Endothelial cell of umbilical vein (primary cell): Measurements from ENCODE around the gene ADCY2. TPM values are rescaled to one million over a fixed set of nuclear protein-coding genes. Genes with fewer than 3 reads are reported as not detected.

ENCODE experiments used
- BruUV-seq: library from RNA; stranded (reverse); fragments of 400-500 nt; replicated peaks from 2 replicates; lab custom pipeline; 2021; lab: Mats Ljungman, UMichigan
- CTCF ChIA-PET: fragments of 300-600, 350-600 bp; sonication (Branson Sonifier 250); formaldehyde crosslinking; loops from one replicate; lab custom pipeline; 2021; ENCODE audit warnings: antibody characterized with exemption, inconsistent platforms; lab: Charles Lee
- POLR2A ChIA-PET: fragments of 300-600, 350-600 bp; sonication (Branson Sonifier 250); formaldehyde crosslinking; loops from one replicate; lab custom pipeline; 2021; ENCODE audit warnings: antibody characterized with exemption, inconsistent platforms; lab: Charles Lee
- DNase-seq: peaks from one replicate; pipeline ENCODE4 v3.0.0-alpha.2; 2011; ENCODE audit warnings: low read depth, low spot score
- FAIRE-seq: peaks from 2 replicates; lab custom pipeline; 2011; peaks lifted over from hg19 to GRCh38; lab: Jason Lieb, UNC
- H2AFZ ChIP-seq: 2 replicates; pipeline ENCODE4 v1.6.0; 2012; ENCODE audit warnings: low read depth, low read length, control low read depth, inconsistent platforms
- H3K27ac ChIP-seq: 2 replicates; pipeline ENCODE4 v1.5.1; 2011; ENCODE audit warnings: low read depth, mild to moderate bottlenecking, control low read depth, low read length, moderate library complexity; ENCODE audit not compliant: insufficient read depth
- H3K27me3 ChIP-seq, 2 experiments: 2 replicates each; pipeline versions ENCODE4 v1.6.0 to v1.6.1; 2011; ENCODE audit warnings: low read length in 2 of 2, mixed read lengths in 1 of 2; ENCODE audit not compliant: control insufficient read depth in 2 of 2, insufficient read depth in 2 of 2
- H3K36me3 ChIP-seq, 2 experiments: 2 replicates in 1 of 2; 3 replicates in 1 of 2; pipeline ENCODE4 v1.5.1; 2011; ENCODE audit warnings: low read length in 2 of 2, mild to moderate bottlenecking in 1 of 2, moderate library complexity in 1 of 2; ENCODE audit not compliant: control insufficient read depth in 2 of 2, insufficient read depth in 2 of 2; ENCODE audit errors: extremely low read depth in 1 of 2
- H3K4me1 ChIP-seq: 3 replicates; pipeline ENCODE4 v1.5.1; 2011; ENCODE audit warnings: mild to moderate bottlenecking, low read length; ENCODE audit not compliant: control insufficient read depth, insufficient read depth; ENCODE audit errors: extremely low read depth
- H3K4me2 ChIP-seq: 2 replicates; pipeline ENCODE4 v1.6.1; 2011; ENCODE audit warnings: low read length, control low read depth, mixed read lengths; ENCODE audit not compliant: insufficient read depth
- H3K4me3 ChIP-seq, 3 experiments: fragments of 200-600 bp in 1 of 3; sonication (generic), shearing (Covaris generic) in 1 of 3; replicated peaks in 1 of 3; 2 replicates each; pipeline ENCODE4 v1.5.1; 2011 to 2016; ENCODE audit warnings: control low read depth in 3 of 3, low read length in 3 of 3, mild to moderate bottlenecking in 2 of 3, inconsistent platforms in 1 of 3, low read depth in 1 of 3, moderate library complexity in 1 of 3; ENCODE audit not compliant: insufficient read depth in 1 of 3
- H3K79me2 ChIP-seq: 2 replicates; pipeline ENCODE4 v1.6.0; 2012; ENCODE audit warnings: low read length, inconsistent platforms; ENCODE audit not compliant: control insufficient read depth, insufficient read depth
- H3K9ac ChIP-seq: replicated peaks from 2 replicates; pipeline ENCODE3; 2011; ENCODE audit warnings: low read length, control low read depth; ENCODE audit not compliant: insufficient read depth; ENCODE audit errors: extremely low read depth
- H3K9me1 ChIP-seq: replicated peaks from 3 replicates; pipeline ENCODE4 v1.6.0; 2011; ENCODE audit warnings: mild to moderate bottlenecking, low read length; ENCODE audit not compliant: control insufficient read depth, insufficient read depth; ENCODE audit errors: extremely low read depth
- H3K9me3 ChIP-seq: replicated peaks from 2 replicates; pipeline ENCODE4 v1.5.1; 2012; ENCODE audit warnings: low read length, inconsistent platforms; ENCODE audit not compliant: control insufficient read depth, insufficient read depth
- H4K20me1 ChIP-seq: replicated peaks from 2 replicates; pipeline ENCODE3; 2011; ENCODE audit warnings: mild to moderate bottlenecking, low read length; ENCODE audit not compliant: control insufficient read depth, insufficient read depth; ENCODE audit errors: extremely low read depth
- CTCF ChIP-seq, 2 donors: IDR thresholded peaks; 1 replicate in 1 of 2; 2 replicates in 1 of 2; pipeline ENCODE4 v1.5.1; 2011; ENCODE audit warnings: low read length in 2 of 2, mild to moderate bottlenecking in 2 of 2, moderate library complexity in 2 of 2, control low read depth in 1 of 2, inconsistent platforms in 1 of 2, low read depth in 1 of 2; ENCODE audit not compliant: insufficient read depth in 1 of 2; ENCODE audit errors: extremely low read depth in 1 of 2
- EZH2 ChIP-seq: IDR thresholded peaks from 2 replicates; pipeline ENCODE4 v1.6.1; 2012; ENCODE audit warnings: borderline replicate concordance, low read depth, mild to moderate bottlenecking, moderate library complexity, low read length, inconsistent platforms; ENCODE audit not compliant: severe bottlenecking
- FOS ChIP-seq: IDR thresholded peaks from 2 replicates; pipeline ENCODE4 v1.6.1; 2011; ENCODE audit warnings: mild to moderate bottlenecking, low read length, moderate library complexity, borderline replicate concordance; ENCODE audit not compliant: insufficient read depth
- GATA2 ChIP-seq: IDR thresholded peaks from 2 replicates; pipeline ENCODE4 v1.7.0; 2011; ENCODE audit warnings: low read depth, mild to moderate bottlenecking, moderate library complexity, mixed read lengths, low read length; ENCODE audit not compliant: insufficient read length, insufficient read depth
- JUN ChIP-seq: IDR thresholded peaks from 2 replicates; pipeline ENCODE4 v1.6.1; 2011; ENCODE audit warnings: borderline replicate concordance, low read depth; ENCODE audit not compliant: insufficient read length, insufficient read depth
- MAX ChIP-seq: IDR thresholded peaks from 2 replicates; pipeline ENCODE4 v1.6.1; 2011; ENCODE audit not compliant: insufficient read depth, insufficient read length
- POLR2A ChIP-seq: IDR thresholded peaks from 2 replicates; pipeline ENCODE4 v1.6.1; 2012; ENCODE audit warnings: low read depth, mild to moderate bottlenecking, control low read depth, low read length
- POLR2AphosphoS5 ChIP-seq: IDR thresholded peaks from 2 replicates; pipeline ENCODE4 v1.6.1; 2012; ENCODE audit warnings: low read depth, mild to moderate bottlenecking, control low read depth, low read length, moderate library complexity; ENCODE audit not compliant: insufficient read depth
- dilution Hi-C: fragments of 300-500 bp; cut with MboI; formaldehyde crosslinking; loops from one replicate; pipeline ENCODE4 v1.15.0; 2019; ENCODE audit warnings: low sequenced_read_pairs; ENCODE audit not compliant: extremely low pct_ligation_motif_present
- intact Hi-C: fragments of 100-400 bp; cut with micrococcal nuclease; formaldehyde crosslinking; loops from one replicate; pipeline ENCODE4 v1.10.0; 2022
- polyA plus RNA-seq, 4 experiments: library from polyadenylated mRNA; depleted of rRNA in 3 of 4; stranded (reverse) in 3 of 4; unstranded in 1 of 4; fragments of >200 nt; gene quantifications; 2 replicates each; pipeline versions ENCODE4 v1.2.1 to v1.2.3, GENCODE V29; 2011 to 2012; ENCODE audit warnings: missing spikeins in 1 of 4
- total RNA-seq: library from RNA; stranded (reverse); gene quantifications from 2 replicates; pipeline ENCODE4 v1.2.3, GENCODE V29; 2021

ADCY2 gene
- total and polyA plus RNA-seq, 2 donors (not counting 3 experiments of a cell fraction or from before 2014, with no cell fraction given): under 0.01 TPM; not detected in 1

DNA sequence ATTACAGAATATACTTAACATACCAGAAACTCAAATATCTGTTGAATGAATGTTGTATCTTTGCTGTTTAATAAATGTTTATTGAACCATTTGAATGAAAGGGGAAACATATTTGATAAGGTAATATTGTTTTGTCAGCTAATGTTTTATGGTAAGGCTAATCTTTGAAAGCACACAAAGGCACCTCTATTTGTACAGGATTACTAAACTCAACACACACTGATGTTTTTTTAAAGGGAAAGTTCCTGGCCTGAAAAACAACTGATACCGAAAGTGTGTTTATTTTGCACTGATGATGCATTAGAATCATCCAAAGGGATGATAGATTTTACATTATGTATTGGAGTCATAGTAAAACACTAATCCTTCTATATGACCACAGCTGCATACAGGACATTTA lies 82.5 kb downstream of the ADCY2 start:
- CTCF ChIA-PET: no interaction called here
- H2AFZ ChIP-seq: no peak overlapping the region
- no TSS peak for BruUV-seq
- no peak for TF ChIP-seq POLR2A
- no peak for TF ChIP-seq GATA2
- no peak for TF ChIP-seq FOS
- TF ChIP-seq CTCF (IDR thresholded peaks at IDR 0.05; ENCODE audit: extremely low read depth in 1 of 2, insufficient read depth in 1 of 2, low read depth in 1 of 2, low read length in 2 of 2): no peak
- no peak for TF ChIP-seq EZH2
- no peak for TF ChIP-seq JUN
- no peak for TF ChIP-seq POLR2AphosphoS5
- TF ChIP-seq MAX: no peak
- no peaks in the 10 kb centered on the region for H3K4me1 ChIP-seq
- H3K9me3 ChIP-seq: peaks cover 5% of the 10 kb centered on the region
- no peak overlapping the region for H3K27ac ChIP-seq
- no peak overlapping the region for H3K4me3 ChIP-seq
- no peak overlapping the region for H3K4me2 ChIP-seq
- H3K79me2 ChIP-seq: no peaks in the 10 kb centered on the region
- FAIRE-seq (no peak), DNase-seq (no peak)
- POLR2A ChIA-PET: no interaction called here
- no peak overlapping the region for H3K9ac ChIP-seq
- intact Hi-C loops (no loop called here), dilution Hi-C loops (no loop called here)
- no peaks in the 10 kb centered on the region for H3K9me1 ChIP-seq
- no peaks in the 10 kb centered on the region for H3K36me3 ChIP-seq
- H3K27me3 ChIP-seq: no peaks in the 10 kb centered on the region
- no peaks in the 10 kb centered on the region for H4K20me1 ChIP-seq
